ENCODE data around the gene MTRF1L. TPM values are rescaled to one million over a fixed set of nuclear protein-coding genes. Genes with fewer than 3 reads are reported as not detected.
A peak's percentile ranks its signal among the peaks of the same experiment; 100 is the strongest.
"Not testable (repeated sequence)": the region's sequence is repeated elsewhere in the genome, so short reads cannot be mapped to it uniquely, and the experiment has no call there.

MTRF1L gene
- total RNA-seq, 1 donor from 2014 or later = 33.8 TPM

DNA sequence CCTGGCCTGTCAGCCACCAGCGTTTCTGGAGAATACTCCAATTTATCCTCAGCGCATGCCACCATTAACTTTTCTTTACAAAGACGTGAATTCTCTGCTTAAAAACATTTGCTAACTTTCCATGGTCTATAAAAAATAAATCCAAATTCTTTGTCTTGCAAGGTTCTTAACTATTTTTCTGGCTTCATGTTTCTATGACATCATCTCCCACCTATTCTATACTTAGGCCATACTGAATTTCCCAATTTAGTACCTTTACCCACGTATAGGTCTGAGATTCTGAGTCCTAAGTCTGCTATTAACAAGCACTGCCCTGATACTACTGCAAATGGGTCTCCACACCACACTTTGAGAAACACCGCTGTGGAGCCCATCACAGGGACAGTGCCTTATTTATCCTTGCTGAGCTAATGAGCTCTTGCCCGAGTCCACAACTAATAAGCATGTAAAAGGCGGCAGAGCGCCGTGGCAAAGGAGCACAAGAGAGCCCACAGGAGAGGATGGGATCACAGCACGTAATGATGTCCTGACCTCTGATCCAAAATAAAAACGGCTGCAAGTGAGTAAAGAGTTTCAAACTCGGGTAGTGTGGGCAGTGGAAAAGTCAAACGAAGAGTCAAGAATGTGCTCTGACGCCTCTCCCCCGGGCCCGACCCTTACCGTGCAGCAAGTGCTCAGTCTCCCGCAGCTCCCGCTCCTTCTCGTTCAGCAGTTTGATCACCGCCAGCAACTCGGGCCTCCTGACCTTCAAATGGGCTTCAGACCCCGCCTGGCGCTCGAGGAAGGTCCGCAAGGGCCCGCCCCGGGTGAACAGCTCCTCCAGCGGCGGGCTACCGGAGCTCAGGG, 519 bp downstream of the MTRF1L start:
- no peaks in the 10 kb centered on the region for H3K27me3 ChIP-seq (ENCODE audit: control insufficient read depth, insufficient read depth, low read length)
- TF ChIP-seq, protein P1, sequence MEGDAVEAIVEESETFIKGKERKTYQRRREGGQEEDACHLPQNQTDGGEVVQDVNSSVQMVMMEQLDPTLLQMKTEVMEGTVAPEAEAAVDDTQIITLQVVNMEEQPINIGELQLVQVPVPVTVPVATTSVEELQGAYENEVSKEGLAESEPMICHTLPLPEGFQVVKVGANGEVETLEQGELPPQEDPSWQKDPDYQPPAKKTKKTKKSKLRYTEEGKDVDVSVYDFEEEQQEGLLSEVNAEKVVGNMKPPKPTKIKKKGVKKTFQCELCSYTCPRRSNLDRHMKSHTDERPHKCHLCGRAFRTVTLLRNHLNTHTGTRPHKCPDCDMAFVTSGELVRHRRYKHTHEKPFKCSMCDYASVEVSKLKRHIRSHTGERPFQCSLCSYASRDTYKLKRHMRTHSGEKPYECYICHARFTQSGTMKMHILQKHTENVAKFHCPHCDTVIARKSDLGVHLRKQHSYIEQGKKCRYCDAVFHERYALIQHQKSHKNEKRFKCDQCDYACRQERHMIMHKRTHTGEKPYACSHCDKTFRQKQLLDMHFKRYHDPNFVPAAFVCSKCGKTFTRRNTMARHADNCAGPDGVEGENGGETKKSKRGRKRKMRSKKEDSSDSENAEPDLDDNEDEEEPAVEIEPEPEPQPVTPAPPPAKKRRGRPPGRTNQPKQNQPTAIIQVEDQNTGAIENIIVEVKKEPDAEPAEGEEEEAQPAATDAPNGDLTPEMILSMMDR (IDR thresholded peaks at IDR 0.05; ENCODE audit: insufficient read depth, low read length, poor library complexity, severe bottlenecking) = no peak
- peak overlapping the region; percentile 57 for H3K4me3 ChIP-seq (ENCODE audit: low read depth, low read length)
- DNase-seq (ENCODE audit: low read depth) = no peak
- H3K36me3 ChIP-seq (ENCODE audit: control insufficient read depth, insufficient read depth, low read length) = no peaks in the 10 kb centered on the region

DNA sequence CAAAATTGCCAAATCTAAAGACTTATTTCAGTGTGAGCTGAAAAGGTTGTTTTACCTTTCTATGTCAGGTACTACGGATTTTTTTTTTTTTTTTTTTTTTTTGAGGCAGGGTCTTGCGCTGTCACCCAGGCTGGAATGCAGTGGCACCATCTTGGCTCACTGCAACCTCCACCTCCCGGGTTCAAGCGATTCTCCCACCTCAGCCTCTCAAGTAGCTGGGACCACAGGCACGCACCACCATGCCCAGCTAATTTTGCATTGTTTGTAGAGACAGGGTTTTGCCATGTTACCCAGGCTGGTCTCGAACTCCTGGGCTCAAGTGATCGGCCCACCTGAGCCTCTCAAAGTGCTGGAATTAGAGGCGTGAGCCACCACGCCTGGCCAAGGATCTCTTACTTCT, 1.7 kb downstream of the MTRF1L start:
- H3K27me3 ChIP-seq (ENCODE audit: control insufficient read depth, insufficient read depth, low read length); H3K36me3 ChIP-seq (ENCODE audit: control insufficient read depth, insufficient read depth, low read length); H3K4me3 ChIP-seq (ENCODE audit: low read depth, low read length); DNase-seq (ENCODE audit: low read depth): not testable (repeated sequence)

DNA sequence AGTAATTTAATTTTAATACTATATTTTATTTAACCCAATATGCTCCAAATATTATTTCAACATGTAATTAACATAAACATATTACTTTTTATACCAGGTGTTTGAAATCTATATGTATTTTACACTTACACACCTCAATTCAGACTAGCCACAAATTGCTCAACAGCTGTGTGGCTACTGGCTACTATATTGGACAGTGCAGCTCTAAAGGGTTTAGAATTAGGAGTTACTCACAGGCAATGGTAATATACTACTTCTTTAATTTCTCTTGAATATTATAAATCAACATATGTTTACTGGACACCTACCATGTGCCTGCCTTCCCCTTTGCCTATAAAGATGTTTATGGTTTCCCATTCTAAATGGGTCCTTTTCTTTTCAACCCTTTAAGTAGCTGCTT, 2.3 kb downstream of the MTRF1L start:
- TF ChIP-seq, protein P1 (IDR thresholded peaks at IDR 0.05; ENCODE audit: insufficient read depth, low read length, poor library complexity, severe bottlenecking) = no peak
- H3K27me3 ChIP-seq (ENCODE audit: control insufficient read depth, insufficient read depth, low read length) = no peaks in the 10 kb centered on the region
- no peaks in the 10 kb centered on the region for H3K36me3 ChIP-seq (ENCODE audit: control insufficient read depth, insufficient read depth, low read length)
- no peak overlapping the region for H3K4me3 ChIP-seq (ENCODE audit: low read depth, low read length)
- DNase-seq (ENCODE audit: low read depth) = no peak

DNA sequence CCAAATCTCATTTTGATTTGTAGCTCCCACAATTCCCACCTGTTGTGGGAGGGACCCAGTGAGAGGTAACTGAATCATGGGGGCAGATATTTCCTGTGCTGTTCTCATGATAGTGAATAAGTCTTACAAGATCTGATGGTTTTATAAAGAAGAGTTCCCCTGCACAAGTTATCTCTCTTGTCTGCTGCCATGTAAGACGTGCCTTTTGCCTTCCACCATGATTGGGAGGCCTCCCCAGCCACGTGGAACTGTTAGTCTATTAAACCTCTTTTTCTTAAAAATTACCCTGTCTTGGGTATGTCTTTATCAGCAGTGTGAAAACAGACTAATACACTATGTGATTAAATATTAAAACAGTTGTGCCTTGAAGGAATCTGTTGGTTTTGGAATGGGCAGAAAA, 3.0 kb downstream of the MTRF1L start:
- not testable (repeated sequence) for H3K36me3 ChIP-seq (ENCODE audit: control insufficient read depth, insufficient read depth, low read length); H3K27me3 ChIP-seq (ENCODE audit: control insufficient read depth, insufficient read depth, low read length); DNase-seq (ENCODE audit: low read depth); H3K4me3 ChIP-seq (ENCODE audit: low read depth, low read length)

DNA sequence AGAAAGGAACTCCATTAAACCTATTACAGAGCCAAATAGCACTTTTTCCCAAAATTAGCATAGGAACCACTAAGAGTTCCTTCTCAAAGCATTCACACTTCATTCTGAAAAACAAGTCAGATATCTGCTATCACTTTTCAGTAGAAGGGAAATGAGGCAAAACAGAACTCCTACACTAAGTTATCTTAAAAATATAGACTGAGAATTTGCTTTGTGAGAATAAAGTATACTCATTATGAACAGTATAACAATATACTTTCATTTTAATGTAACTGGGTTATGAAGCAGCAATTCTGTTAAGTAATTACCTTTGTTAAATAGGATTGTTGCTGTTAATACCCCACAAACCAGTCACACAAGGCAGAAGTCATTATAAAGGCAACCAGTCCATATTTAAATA, 8.7 kb downstream of the MTRF1L start:
- Histone ChIP-seq H3K4me3 (ENCODE audit: low read depth, low read length) (no peak overlapping the region), H3K27me3 (ENCODE audit: control insufficient read depth, insufficient read depth, low read length) (no peaks in the 10 kb centered on the region), H3K36me3 (ENCODE audit: control insufficient read depth, insufficient read depth, low read length) (no peaks in the 10 kb centered on the region)
- TF ChIP-seq, protein P1 (IDR thresholded peaks at IDR 0.05; ENCODE audit: insufficient read depth, low read length, poor library complexity, severe bottlenecking) = no peak
- DNase-seq (ENCODE audit: low read depth) = no peak

DNA sequence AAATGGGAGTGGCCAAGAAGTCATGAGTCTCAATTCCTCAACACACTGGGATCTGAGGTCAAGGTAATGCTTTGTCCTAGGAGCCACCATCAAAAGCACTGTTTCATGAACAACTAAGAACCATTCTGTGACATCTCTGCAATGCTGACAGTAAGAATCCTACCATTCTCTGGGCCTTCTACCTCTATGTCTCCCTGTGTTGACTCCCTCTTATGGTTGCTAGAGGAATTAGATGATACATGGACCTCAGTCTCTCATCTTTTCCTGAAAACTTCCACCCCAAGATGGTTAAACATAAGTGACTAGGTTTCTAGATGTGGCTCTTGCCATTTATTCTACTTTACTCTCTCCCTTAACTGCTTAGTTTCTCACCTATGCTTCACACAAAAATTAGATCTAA, 9.1 kb downstream of the MTRF1L start:
- H3K4me3 ChIP-seq (ENCODE audit: low read depth, low read length) = no peak overlapping the region
- no peaks in the 10 kb centered on the region for H3K36me3 ChIP-seq (ENCODE audit: control insufficient read depth, insufficient read depth, low read length)
- DNase-seq (ENCODE audit: low read depth) = no peak
- H3K27me3 ChIP-seq (ENCODE audit: control insufficient read depth, insufficient read depth, low read length) = no peaks in the 10 kb centered on the region
- TF ChIP-seq, protein P1 (IDR thresholded peaks at IDR 0.05; ENCODE audit: insufficient read depth, low read length, poor library complexity, severe bottlenecking) = peak; percentile 10

DNA sequence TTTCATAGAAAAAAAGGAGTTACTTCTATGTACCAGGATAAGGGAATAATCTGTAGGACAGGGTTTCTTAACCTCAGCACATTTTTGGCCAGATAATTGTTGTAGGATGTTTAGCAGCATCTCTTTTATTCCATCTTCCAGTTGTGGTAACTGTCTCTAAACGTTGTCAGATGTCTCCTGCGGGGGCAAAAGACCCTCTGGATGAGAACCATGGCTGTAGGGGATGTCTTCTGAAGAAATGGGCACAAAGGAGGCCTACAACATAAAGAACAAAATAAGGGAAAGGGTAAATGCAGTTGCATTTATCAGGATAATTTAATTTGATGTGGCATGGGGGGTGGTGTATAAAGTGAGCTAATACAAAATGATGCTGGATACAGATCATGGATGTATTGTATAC, 15.5 kb downstream of the MTRF1L start:
- no peaks in the 10 kb centered on the region for H3K36me3 ChIP-seq (ENCODE audit: control insufficient read depth, insufficient read depth, low read length)
- no peaks in the 10 kb centered on the region for H3K27me3 ChIP-seq (ENCODE audit: control insufficient read depth, insufficient read depth, low read length)
- TF ChIP-seq, protein P1 (IDR thresholded peaks at IDR 0.05; ENCODE audit: insufficient read depth, low read length, poor library complexity, severe bottlenecking) = no peak
- no peak for DNase-seq (ENCODE audit: low read depth)
- H3K4me3 ChIP-seq (ENCODE audit: low read depth, low read length) = no peak overlapping the region

DNA sequence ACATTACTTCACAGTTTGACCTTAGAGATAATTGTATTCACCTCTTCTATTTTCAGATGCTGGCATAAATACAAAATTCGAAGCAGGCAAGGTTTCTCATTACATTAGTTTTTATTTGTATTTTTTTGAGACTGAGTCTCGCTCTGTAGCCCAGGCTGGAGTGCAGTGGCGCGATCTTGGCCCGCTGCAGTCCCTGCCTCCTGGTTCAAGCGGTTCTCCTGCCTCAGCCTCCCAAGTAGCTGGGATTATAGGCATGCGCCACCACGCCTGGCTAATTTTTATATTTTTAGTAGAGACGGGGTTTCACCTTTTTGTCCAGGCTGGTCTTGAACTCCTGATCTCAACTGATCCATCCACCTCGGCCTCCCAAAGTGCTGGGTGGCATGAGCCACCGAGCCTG, 17.2 kb downstream of the MTRF1L start:
- not testable (repeated sequence) for H3K27me3 ChIP-seq (ENCODE audit: control insufficient read depth, insufficient read depth, low read length); H3K36me3 ChIP-seq (ENCODE audit: control insufficient read depth, insufficient read depth, low read length); DNase-seq (ENCODE audit: low read depth); H3K4me3 ChIP-seq (ENCODE audit: low read depth, low read length)

Measured in kidney epithelial cell (primary cell).